ENCODE measurements around the gene SNCA. TPM values are rescaled to one million over a fixed set of nuclear protein-coding genes. Genes with fewer than 3 reads are reported as not detected.

SNCA gene
- total and polyA plus RNA-seq, 2 of the 8 experiments (the other 6 are each of a cell fraction or from before 2014, with no cell fraction given) = 8.5 to 16.8 TPM

- ChIA-PET POLR2A (ENCODE audit: partially characterized antibody) (no interaction called here), CTCF (ENCODE audit: partially characterized antibody) (interaction anchor here (1.0 to 1.6 kb wide), 2 partner anchors 9 to 112 kb away, joined by 3 to 4 read pairs; no protein-coding TSS in a partner anchor)
- H3K27me3 ChIP-seq (replicated peaks in 1 of 4; ENCODE audit: control insufficient read depth in 3 of 4, extremely low read depth in 1 of 4, insufficient read depth in 3 of 4, low read length in 3 of 4) = no peaks in the 10 kb centered on the region
- no peak overlapping the region for H2AK5ac ChIP-seq (ENCODE audit: low read depth, low read length)
- TF ChIP-seq, protein P1, sequence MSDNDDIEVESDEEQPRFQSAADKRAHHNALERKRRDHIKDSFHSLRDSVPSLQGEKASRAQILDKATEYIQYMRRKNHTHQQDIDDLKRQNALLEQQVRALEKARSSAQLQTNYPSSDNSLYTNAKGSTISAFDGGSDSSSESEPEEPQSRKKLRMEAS (IDR thresholded peaks at IDR 0.05) = no peak
- TF ChIP-seq SIN3A (conservative IDR thresholded peaks at IDR 0.05 in 1 of 2, IDR thresholded peaks at IDR 0.05 in 1 of 2; ENCODE audit: low read depth in 1 of 2, low read length in 2 of 2) = no peak
- no peak overlapping the region for H3K27ac ChIP-seq (ENCODE audit: low read depth, low read length)
- DNase-seq (ENCODE audit: low read depth in 1 of 2, low spot score in 2 of 2) (no peak), FAIRE-seq (no peak)
- H3K9me3 ChIP-seq (ENCODE audit: insufficient read depth in 2 of 2, low read depth in 1 of 2, low read length in 1 of 2) = no peaks in the 10 kb centered on the region
- H3K9ac ChIP-seq (replicated peaks in 1 of 4; ENCODE audit: extremely low read depth in 1 of 4, low read depth in 3 of 4, low read length in 3 of 4) = no peak overlapping the region
- no peaks in the 10 kb centered on the region for H3K36me3 ChIP-seq (ENCODE audit: control insufficient read depth in 2 of 4, insufficient read depth in 4 of 4, low read length in 3 of 4)
- H4K91ac ChIP-seq (replicated peaks; ENCODE audit: insufficient read length, low read length) = no peak overlapping the region
- H2BK5ac ChIP-seq (ENCODE audit: low read depth, low read length) = no peak overlapping the region
- H4K8ac ChIP-seq (ENCODE audit: extremely low read depth, insufficient read depth, low read length) = no peak overlapping the region
- no peak overlapping the region for H2BK12ac ChIP-seq (ENCODE audit: low read depth, low read length)
- H3K4me3 ChIP-seq (ENCODE audit: extremely low read depth in 1 of 4, insufficient read depth in 2 of 4, low read depth in 3 of 4, low read length in 4 of 4) = no peak overlapping the region
- no peak overlapping the region for H2BK20ac ChIP-seq (ENCODE audit: low read length)
- 85% methylated on average over 7 of the region's 7 CpGs; no CpG with 5 or more reads in 1 of the 2 experiments for WGBS, 2 experiments (ENCODE audit: extremely low coverage in 1 of 2, insufficient coverage in 1 of 2, insufficient read length in 1 of 2, insufficient replicate concordance in 2 of 2, low coverage in 1 of 2, low lambda C conversion rate in 2 of 2, missing lambda C conversion rate in 1 of 2)
- no peaks in the 10 kb centered on the region for H3K79me2 ChIP-seq (ENCODE audit: control insufficient read depth in 1 of 2, insufficient read depth in 2 of 2, low read length in 2 of 2)
- no peak overlapping the region for H3K14ac ChIP-seq (ENCODE audit: insufficient read length)
- no peak overlapping the region for H2BK120ac ChIP-seq (replicated peaks; ENCODE audit: low read depth, low read length)
- no peak overlapping the region for H3K23ac ChIP-seq (ENCODE audit: insufficient read length)
- H3K4me2 ChIP-seq (ENCODE audit: insufficient read depth in 1 of 2, low read depth in 2 of 2, low read length in 2 of 2) = no peak overlapping the region
- H3K23me2 ChIP-seq (ENCODE audit: low read depth, low read length) = no peaks in the 10 kb centered on the region
- H3K56ac ChIP-seq (replicated peaks; ENCODE audit: insufficient read length, low read depth, low read length) = no peak overlapping the region
- no peak overlapping the region for H2AFZ ChIP-seq (ENCODE audit: low read length)
- no peaks in the 10 kb centered on the region for H3K79me1 ChIP-seq (ENCODE audit: low read depth, low read length)
- H4K5ac ChIP-seq (ENCODE audit: insufficient read length, low read depth, low read length) = no peak overlapping the region
- no peaks in the 10 kb centered on the region for H4K20me1 ChIP-seq (replicated peaks in 1 of 2; ENCODE audit: control insufficient read depth in 1 of 2, insufficient read depth in 2 of 2, low read length in 2 of 2)
- no peak overlapping the region for H3K18ac ChIP-seq (ENCODE audit: extremely low read depth, low read length)
- H3K4ac ChIP-seq (replicated peaks; ENCODE audit: insufficient read length, low read depth, low read length) = no peak overlapping the region
- H2BK15ac ChIP-seq (ENCODE audit: low read length) = no peak overlapping the region
- peaks cover 0 to 4% (median 0%) of the 10 kb centered on the region in 4 experiments; a peak in 1 of 7 replicates for H3K4me1 ChIP-seq (replicated peaks in 1 of 4; ENCODE audit: control insufficient read depth in 3 of 4, insufficient read depth in 4 of 4, low read length in 3 of 4)
Observed at GRCh38 chr4:89752932-89753598, 83.9 kb downstream of the SNCA start.
